ENCODE data around the gene SDHAF2.
"Not testable (repeated sequence)": the region's sequence is repeated elsewhere in the genome, so short reads cannot be mapped to it uniquely, and the experiment has no call there.

SDHAF2 gene

DNA sequence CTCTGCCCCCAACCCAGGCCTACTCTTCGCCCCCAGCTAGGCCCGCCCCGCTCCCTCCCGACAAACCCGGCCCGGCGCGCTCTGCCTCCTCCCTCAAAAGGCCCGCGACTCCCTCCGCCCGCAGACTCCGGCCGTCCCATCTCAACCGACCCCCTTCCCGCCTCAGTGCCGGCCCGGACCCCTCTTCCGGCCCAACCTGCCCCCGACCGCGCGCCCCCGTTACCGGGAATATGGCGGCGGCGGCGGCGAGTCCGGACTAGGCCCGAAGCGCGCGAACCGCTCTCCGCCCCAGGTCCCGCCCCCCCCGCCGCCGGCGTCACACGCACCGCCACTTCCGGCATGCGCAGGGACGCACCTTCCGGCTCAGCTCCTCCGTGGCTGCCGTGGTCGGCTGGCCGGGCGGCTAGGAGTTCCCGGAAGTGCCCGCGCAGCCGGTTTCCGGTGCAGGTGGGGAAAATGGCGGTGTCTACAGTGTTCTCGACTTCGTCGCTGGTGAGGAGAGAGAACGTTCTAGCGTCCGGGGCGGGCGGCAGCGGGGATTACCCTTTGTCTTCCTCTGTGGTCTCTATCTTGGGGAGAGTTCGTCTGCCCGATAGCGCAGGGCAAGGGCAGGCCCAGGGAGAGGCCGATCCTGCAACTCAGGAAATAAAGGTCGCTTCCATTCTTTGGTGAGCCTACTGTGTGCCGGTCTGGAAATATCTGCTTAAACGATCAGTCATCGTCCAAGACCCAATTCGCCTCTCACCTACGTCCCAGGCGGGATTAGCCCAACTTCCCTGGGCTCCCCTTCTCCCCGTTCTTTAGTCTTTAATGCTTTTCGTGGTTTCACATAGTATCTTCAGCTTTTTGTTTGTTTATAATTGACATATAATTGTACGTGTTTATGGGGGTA lies at the start of gene SDHAF2, which contains the start of gene CPSF7:
Gene SDHAF2, plus strand, starts transcription at position 434 of the 892 bp plus-strand sequence. Its CDS starts 23 bp downstream, at position 457.
Gene CPSF7, minus strand, starts transcription at position 285 of the 892 bp plus-strand sequence. CDS start 740 bp downstream, outside the sequence.
- peak; percentile 97 for DNase-seq (ENCODE audit: low spot score)

DNA sequence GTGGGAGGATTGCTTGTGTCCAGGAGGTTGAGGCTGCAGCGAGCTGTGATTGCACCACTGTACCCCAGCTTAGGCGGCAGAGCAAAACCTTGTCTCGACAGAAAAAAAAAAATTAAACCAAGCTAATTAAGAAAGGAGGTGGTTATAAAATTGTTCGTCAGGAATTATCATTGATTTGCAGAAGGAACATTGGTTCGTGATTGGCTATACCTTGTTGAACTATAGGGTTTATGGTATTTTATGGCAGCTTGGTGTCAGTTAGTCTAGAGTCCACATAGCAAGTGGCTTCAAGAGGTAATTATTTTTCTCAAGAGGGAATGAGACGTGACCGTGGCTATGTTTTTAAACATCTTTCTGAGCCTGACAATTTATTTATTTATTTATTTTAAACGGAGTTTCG lies 49.0 kb upstream of the SDHAF2 start:
- no peak for DNase-seq (ENCODE audit: low spot score)

DNA sequence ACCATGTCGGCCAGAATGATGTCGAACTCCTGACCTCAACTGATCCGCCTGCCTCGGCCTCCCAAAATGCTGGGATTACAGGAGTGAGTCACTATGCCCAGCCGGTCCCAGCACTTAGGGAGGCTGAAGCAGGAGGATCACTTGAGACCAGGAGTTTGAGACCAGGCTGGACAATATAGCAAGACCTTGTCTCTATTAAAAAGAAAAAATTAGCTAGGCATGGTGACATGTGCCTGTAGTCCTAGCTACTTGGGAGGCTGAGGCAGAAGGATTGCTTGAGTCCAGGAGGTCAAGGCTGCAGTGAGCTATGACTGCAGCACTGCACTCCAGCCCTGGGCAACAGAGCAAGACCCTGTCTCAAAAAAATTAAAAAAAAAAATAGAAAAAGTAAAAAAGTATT lies 46.1 kb upstream of the SDHAF2 start:
- not testable (repeated sequence) for DNase-seq (ENCODE audit: low spot score)

DNA sequence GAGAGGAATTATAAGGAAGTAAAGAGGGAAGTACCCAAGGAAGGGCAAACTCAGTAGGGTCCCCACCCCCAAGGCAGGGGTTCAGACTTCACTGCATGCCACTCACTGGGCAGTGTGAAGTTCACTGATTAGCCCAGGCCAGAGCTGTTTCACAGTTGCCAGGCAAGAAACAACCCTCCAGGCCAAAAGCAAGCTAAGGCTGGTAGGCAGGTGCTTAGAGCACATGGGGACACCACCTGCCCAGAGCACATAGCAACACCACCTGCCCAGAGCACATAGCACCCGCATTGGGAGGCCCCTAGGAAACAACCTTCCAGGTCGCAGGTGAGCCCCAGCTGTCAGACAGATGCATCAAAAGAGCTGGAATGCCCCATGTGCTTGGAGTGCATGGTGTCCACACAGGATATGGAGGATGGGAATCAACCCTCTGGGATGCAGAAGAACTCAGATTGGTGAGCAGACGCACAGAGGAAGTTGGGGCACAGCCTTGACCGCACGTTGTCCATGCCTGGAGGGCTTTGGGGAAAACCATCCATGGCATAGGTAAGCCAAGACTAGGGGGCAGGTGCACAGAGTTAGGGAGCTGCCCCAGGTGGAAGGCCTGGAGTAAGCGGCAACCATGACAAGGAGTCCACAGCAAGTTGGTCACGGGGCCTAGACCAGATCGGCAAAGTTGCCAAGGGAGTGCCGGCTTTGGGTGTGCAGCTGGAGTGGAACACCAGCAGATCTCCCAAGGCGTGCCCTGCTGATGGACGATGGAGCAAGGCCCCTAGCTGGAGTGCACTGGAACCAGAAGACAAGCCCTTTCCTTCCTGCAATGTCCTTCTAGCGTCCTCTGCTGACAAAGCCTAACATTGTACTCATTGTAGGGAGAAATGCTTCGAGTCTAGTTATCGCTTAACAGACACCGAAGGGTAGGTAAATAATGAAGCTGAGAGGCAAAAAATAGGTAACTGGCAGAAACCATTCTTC lies 45.4 kb upstream of the SDHAF2 start:
- DNase-seq (ENCODE audit: low spot score): no peak

DNA sequence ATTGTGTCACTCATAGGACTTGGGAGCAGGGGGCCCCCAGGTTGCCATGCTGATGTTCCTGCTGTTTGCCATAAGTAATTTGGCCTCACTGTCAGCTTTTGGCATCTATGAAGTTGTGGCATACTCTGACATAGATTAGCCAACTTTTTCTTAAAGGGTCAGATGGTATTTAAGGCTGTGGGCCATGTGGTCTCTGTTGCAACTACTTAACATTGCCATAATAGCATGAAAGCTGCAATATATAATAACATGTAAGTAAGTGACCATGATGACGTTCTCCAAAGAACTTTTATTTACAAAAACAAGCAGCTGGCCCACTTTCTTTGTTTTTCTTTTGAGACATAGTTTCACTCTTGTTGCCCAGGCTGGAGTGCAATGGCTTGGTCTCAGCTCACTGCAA lies 39.8 kb upstream of the SDHAF2 start:
- no peak for DNase-seq (ENCODE audit: low spot score)

DNA sequence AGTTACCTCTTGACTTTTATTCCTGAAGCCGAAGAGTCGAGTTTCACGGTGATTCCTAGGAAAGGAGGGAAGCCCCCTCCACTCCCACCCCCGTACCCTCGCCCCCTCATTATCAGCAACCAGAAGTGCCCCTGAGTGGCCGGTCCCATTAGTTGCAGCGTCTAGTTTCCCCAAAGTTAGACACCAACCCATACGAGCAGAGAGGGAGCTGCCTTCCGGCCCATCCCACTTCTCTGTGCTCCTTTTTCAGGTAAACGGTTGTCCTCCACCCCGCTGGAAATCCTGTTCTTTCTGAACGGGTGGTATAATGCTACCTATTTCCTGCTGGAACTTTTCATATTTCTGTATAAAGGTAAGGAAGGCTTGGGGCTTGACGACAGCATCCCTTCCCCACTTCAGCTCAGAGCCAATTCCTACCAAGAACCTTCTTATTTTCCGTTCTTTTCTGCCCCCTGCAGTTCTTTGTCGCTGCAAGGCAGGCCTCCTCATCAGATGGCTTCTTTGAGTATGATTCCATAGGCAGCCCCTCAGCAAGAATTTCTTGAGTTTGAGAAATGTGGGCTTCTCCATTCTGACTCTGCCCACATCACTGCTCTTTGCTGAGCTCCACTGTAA lies 36.8 kb upstream of the SDHAF2 start:
- DNase-seq (ENCODE audit: low spot score): no peak

DNA sequence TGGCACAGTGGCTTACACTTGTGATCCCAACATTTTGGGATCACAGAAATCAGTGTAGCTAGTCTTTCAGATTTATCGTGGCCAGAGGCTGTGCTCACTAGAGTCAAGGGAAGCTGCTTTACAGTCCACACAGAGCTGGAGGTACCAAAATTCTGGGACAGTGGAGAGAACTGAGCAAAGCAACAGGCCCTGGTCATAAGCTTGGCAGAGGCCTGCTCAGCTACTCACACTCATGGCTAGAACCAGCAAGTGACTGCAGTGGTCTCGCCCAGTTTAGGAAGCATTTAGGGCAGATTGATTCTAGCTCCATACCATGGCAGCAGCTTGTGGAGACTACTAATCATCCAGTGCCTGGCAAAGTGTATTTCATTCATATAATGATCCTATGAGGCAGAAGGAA lies 28.8 kb upstream of the SDHAF2 start:
- DNase-seq (ENCODE audit: low spot score): no peak

DNA sequence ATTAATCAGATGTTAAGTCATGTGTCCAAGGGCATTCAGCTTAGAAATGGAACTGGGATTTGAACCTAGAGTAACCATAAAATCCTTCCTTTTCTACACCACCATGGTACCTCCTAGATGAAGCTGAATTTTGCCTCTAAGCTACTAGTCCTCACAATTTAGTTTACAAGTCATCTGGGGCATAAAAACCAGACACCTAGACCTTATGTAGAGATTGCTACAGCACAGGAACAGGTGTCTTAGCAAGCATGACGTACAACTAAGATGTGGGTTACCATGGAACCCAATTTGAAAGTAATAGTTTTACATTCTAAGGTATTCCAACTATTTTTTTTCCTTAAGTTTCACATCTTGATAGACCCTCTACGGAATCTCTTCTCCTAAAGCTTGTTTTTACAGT lies 28.4 kb upstream of the SDHAF2 start:
- DNase-seq (ENCODE audit: low spot score): no peak

DNA sequence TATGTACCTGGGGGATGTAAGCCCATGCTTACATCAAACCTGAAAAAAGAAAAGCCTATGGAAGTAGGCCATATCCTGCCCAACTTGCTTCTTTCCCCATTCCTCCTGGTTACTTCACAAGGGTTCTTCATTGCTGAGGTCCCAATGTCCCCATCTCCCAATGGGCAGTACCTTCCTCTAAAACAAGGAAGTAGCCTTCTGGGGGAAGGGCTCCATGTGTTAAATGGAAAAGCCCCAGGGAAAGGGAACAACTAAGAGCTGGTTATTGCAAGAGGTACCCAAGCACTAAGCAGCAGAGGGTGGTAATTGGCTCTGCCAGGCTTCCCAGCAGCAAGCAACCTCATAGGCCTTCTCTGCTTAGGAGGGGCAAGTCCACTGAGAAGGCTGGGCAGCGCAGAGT lies 26.3 kb upstream of the SDHAF2 start:
- no peak for DNase-seq (ENCODE audit: low spot score)

DNA sequence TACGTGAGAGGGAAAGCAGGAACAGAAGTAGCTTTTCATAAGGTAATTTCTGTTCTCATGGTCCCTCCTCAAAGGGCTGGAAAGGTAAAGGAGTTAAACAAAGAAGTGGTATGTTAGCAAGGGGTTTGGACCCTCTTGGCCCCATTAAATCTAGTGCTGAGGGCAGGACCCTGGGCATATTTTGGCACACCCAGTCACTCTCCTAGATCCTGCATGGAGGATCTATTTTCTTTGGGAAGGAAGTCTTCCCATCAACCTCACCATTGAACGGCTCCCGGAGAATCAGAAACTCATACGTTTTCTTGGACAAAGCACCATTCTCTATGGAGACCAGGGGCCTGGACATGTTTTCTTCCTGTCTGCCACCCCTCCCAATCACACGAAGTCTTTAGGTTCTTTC lies 25.8 kb upstream of the SDHAF2 start:
- no peak for DNase-seq (ENCODE audit: low spot score)

DNA sequence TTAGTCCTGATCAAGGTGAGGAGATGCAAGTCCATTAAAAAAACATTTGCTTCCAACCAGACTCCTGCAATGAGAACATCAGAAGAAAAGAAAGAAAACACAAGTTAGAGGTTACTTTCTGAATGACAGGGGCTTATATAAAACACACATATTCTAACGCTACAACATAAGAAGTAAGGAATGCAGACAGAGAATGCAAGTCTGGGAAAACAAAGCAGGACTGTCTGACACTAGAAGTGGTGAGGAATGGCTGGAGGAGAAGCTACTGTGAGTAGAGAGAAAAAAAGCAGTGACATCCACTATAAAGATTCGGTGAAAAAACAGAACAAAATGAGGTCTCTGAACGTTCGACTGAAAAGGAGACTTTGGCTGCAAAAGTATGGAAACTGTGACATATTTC lies 25.3 kb upstream of the SDHAF2 start:
- no peak for DNase-seq (ENCODE audit: low spot score)

DNA sequence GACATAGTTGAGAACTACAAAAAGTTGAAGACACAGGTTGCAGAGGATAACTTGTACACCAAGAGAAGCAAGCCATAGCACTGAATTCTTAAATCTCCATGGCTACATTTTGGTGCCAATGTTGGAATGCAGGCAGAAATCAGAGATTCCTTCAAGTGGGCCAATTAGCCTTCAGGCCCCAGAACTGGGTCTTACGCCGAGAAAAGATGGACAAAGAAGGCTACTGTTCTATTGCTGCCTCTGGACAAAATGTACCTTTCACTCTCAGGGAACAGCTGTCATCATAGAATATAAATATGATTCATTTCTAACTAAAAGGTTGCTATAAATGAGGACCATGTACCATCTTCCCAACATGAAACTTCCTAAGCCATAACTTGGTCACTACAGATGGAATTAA lies 23.9 kb upstream of the SDHAF2 start:
- no peak for DNase-seq (ENCODE audit: low spot score)

DNA sequence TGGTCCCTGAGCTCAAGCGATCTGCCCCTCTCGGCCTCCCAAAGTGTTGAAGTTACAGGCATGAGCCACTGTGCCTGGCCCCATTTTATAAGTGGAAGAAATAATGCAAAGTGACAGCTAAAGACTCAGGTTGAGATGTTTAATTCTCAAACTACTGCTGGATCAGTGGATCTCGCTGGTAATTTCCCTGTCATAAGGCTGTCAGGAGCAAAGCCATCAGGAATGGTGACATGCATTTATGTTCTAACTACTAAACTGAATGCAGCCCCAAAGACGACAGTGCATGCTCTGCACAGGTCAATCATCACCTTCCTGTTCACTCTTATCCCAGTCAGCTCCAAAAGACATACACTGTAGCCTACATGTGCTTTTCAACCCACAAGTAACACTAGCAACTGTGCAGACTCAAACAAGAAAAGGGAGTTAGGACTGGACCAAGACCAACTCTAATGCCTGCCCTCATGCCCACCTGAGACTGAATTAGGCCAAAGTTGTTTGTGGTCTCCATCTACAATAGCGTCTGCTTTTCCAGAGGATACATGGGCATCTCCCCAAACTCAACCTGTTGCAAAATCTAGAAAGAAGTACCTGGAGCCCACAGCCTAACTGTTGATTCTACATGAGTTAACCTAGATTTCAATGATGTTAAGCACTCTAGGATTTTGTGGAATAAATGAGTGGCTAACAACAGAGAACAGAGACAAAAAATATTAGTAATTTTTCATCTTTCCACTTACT lies 22.8 kb upstream of the SDHAF2 start:
- DNase-seq (ENCODE audit: low spot score): no peak

DNA sequence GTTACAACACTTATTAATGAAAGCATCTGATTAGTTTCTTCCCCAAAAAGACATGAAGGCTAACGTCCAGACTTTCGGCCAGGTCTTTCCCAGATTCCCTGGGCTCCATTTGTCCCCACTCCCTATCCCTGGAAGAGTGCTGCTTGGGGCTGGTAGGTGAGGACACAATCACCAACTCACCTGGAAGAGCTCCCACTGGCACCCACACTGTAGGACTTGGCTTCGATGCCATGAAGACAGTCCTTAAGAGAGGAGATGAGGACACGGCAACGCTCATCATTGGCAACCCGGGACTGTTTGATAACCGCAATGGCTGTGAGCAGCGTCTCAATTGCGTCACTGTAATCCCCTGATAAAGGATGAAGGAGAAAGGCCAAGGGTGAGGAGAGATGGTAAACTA lies 18.3 kb upstream of the SDHAF2 start:
- no peak for DNase-seq (ENCODE audit: low spot score)

DNA sequence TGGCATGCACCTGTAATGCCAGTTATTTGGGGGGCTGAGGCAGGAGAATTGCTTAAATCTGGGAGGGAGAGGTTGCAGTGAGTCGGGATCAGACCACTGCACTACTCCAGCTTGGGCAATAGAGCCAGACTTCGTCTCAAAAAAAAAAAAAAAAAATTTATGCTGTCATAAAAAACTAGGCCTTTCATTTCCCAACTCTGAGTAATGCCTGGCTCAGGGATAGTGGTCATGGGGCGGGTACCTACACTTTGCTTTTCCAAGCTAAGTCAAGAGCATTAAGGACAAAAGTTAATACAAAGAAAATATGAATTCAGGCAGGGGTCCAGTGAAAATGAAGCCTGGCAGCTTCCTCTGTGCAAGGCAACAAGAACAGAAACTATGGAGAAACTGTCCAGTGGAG lies 16.4 kb upstream of the SDHAF2 start:
- DNase-seq (ENCODE audit: low spot score): peak; percentile 29

DNA sequence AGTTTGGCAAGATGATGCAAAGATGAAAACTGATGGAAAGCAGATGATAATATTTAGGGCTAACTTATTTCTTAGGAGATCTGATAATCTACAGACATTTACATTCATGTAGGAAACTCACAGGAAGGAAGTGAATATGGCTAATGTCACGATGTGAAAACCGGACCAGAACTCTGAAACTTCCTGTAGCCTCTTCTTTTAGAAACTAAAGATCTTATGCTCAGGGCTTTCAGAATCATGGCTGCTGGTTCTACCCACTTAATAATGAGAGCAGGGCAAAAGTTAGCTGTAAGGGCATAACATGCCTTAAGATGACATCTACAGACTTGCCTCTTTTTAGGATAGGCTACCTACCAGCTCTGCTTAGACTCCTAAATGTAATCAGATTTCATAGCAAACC lies 15.4 kb upstream of the SDHAF2 start:
- DNase-seq (ENCODE audit: low spot score): no peak

DNA sequence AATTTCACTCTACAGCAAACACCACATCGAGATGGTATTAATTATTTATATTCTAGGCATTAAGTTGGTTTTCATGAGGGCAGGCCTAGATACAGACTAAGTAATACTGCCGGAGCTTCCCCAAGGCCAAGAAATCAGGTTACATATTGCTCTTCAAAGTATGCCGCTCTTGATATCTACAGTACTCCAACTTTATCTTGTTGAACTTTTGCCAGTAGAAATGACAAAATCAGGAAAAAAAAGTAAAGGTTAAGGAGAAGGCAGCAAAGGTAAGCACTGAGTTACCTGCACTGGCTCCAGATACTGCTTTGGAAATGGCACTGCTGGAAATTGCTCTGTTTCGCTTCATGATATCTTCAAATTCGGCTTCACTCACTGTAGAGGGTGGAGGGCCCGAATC lies 14.5 kb upstream of the SDHAF2 start:
- no peak for DNase-seq (ENCODE audit: low spot score)

DNA sequence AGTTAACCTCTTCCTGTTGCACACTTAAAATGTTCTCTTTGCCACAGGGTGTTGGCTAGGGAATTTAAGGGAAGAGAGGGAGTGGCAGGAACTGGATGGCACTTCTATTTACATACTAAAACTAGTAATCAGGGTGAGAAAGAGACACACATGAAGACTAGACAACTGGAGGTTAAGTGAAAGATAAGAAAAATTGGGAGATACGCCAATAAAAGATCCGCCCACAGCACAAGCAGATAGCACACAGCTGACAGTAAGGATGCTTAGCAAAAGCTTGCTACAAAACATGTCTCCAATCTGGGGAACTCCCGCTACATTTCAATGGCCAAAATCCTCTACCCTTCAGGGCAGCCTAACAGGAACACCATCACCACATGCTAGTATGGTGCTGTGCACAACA lies 13.0 kb upstream of the SDHAF2 start:
- DNase-seq (ENCODE audit: low spot score): no peak

DNA sequence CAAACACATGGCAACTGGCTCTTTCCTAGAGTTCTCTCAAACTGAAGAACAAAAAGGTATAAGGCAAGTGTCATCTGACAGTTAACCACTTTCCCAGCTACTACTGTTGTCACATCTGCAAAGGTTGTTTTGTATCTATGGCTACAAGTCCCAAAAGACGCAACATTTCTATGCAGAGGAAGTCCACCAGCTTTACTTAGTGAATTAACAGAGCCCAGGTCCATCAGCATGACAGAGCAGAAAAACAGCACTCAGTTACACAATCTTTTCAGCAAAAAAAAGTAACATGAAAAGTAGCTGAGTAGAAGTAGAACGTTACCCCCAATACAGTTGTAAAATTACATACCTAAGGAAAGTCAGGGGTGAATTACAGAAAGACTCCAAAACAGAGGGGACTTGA lies 12.3 kb upstream of the SDHAF2 start:
- DNase-seq (ENCODE audit: low spot score): no peak

DNA sequence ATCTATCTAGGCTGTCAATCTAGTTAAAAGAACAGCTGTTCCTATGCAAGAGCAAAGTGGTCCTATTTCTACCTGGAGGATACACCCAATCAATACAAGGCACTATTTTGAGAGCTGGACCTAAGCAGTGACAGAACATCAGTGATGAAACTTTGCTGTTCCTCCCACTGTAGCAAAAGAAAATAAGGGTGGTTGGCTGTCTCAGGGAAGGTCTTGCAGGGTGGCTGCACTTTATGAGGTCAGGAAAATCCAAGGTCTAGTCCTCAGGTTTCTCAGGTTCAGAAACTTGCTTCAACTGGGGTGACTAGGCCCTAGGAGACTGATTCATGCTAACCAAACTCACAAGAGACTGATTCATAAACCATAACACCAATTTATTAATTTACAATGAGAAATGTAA lies 11.8 kb upstream of the SDHAF2 start:
- DNase-seq (ENCODE audit: low spot score): no peak

DNA sequence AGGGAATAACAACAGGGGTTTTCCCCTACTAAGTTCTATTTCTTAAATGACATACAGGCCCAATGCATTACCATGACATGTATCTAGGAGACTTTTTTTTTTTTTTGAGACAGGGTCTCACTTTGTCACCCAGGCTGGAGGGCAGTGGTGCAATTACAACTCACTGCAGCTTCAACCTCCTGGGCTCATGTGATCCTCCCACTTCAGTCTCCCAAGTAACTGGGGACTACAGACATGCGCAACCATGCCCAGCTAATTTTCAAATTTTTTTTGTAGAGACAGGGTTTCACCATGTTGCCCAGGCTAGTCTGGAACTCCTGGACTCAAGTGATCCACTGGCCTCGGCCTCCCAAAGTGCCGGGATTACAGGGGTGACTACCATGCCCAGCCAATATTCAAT lies 7.7 kb upstream of the SDHAF2 start:
- no peak for DNase-seq (ENCODE audit: low spot score)
